D721Med (cell line): ENCODE data around the gene FOXA1.
"Not testable (repeated sequence)": the region's sequence is repeated elsewhere in the genome, so short reads cannot be mapped to it uniquely, and the experiment has no call there.

Source experiments
- DNase-seq: peaks from one replicate; pipeline ENCODE4 v3.0.0; 2011; ENCODE audit warnings: low spot score; ENCODE audit not compliant: insufficient read length
- FAIRE-seq: peaks from 2 replicates; lab custom pipeline; 2011; peaks lifted over from hg19 to GRCh38; lab: Jason Lieb, UNC
- CTCF ChIP-seq: IDR thresholded peaks from 2 replicates; pipeline ENCODE4 v1.5.1; 2012; ENCODE audit warnings: mild to moderate bottlenecking, control low read depth; ENCODE audit not compliant: insufficient read depth; ENCODE audit errors: missing control alignments

The FOXA1 gene

GRCh38 chr14:37569729-37570128 is 25.3 kb downstream of the FOXA1 start:
- FAIRE-seq: no peak
- no peak for DNase-seq

GRCh38 chr14:37566811-37567371 is 28.2 kb downstream of the FOXA1 start:
- FAIRE-seq: no peak
- TF ChIP-seq CTCF: no peak
- no peak for DNase-seq

More at GRCh38 chr14:37569729-37570128, 25.3 kb downstream of the FOXA1 start:
- no peak for TF ChIP-seq CTCF

- FAIRE-seq: no peak
- DNase-seq: no peak
- peak; percentile 34 for TF ChIP-seq CTCF
These were observed 29.5 kb downstream of the FOXA1 start for GRCh38 chr14:37565550-37565949.

GRCh38 chr14:37563189-37563588 is 31.9 kb downstream of the FOXA1 start:
- no peak for TF ChIP-seq CTCF
- no peak for FAIRE-seq

GRCh38 chr14:37559386-37559785 is 35.7 kb downstream of the FOXA1 start:
- no peak for TF ChIP-seq CTCF
- no peak for DNase-seq
- FAIRE-seq: no peak

More at GRCh38 chr14:37563189-37563588, 31.9 kb downstream of the FOXA1 start:
- no peak for DNase-seq

GRCh38 chr14:37558740-37559139 is 36.3 kb downstream of the FOXA1 start:
- TF ChIP-seq CTCF: no peak
- no peak for DNase-seq
- FAIRE-seq: no peak

- FAIRE-seq, DNase-seq: not testable (repeated sequence)
These were observed 39.5 kb downstream of the FOXA1 start for GRCh38 chr14:37555596-37555995.

GRCh38 chr14:37553935-37554550 is 41.0 kb downstream of the FOXA1 start:
- FAIRE-seq (no peak), DNase-seq (no peak)
- no peak for TF ChIP-seq CTCF
